GM19372 (cell line): ENCODE results near the gene CORO2B.
"Not testable (repeated sequence)": the region's sequence is repeated elsewhere in the genome, so short reads cannot be mapped to it uniquely, and the experiment has no call there.

Experiments used
- ATAC-seq: cut with Tn5 transposase; IDR thresholded peaks from one replicate; pipeline ENCODE4 v1.9.1; 2021; ENCODE audit warnings: mild to moderate bottlenecking, low read depth, moderate library complexity; ENCODE audit not compliant: unreplicated experiment

The CORO2B gene

GRCh38 chr15:68603216-68603595 is 24.4 kb downstream of the CORO2B start:
- ATAC-seq, result no peak

- no peak for ATAC-seq
These were observed 25.2 kb downstream of the CORO2B start for GRCh38 chr15:68603951-68604350.

- ATAC-seq, result not testable (repeated sequence)
These were observed 26.2 kb downstream of the CORO2B start for GRCh38 chr15:68604840-68605478.

GRCh38 chr15:68606375-68606774 is 27.6 kb downstream of the CORO2B start:
- no peak for ATAC-seq

GRCh38 chr15:68608206-68608843 is 29.5 kb downstream of the CORO2B start:
- no peak for ATAC-seq

GRCh38 chr15:68608844-68609232 is 30.0 kb downstream of the CORO2B start:
- no peak for ATAC-seq

GRCh38 chr15:68609629-68610028 is 30.8 kb downstream of the CORO2B start:
- no peak for ATAC-seq

GRCh38 chr15:68610825-68611224 is 32.0 kb downstream of the CORO2B start:
- no peak for ATAC-seq

GRCh38 chr15:68612503-68612902 is 33.7 kb downstream of the CORO2B start:
- no peak for ATAC-seq

GRCh38 chr15:68612979-68613740 is 34.4 kb downstream of the CORO2B start:
- no peak for ATAC-seq

- no peak for ATAC-seq
These were observed 35.7 kb downstream of the CORO2B start for GRCh38 chr15:68614286-68615035.

- no peak for ATAC-seq
These were observed 36.5 kb downstream of the CORO2B start for GRCh38 chr15:68615301-68615700.

GRCh38 chr15:68615811-68616210 is 37.0 kb downstream of the CORO2B start:
- ATAC-seq, result no peak

GRCh38 chr15:68616397-68616796 is 37.6 kb downstream of the CORO2B start:
- no peak for ATAC-seq

- ATAC-seq, result no peak
These were observed 38.2 kb downstream of the CORO2B start for GRCh38 chr15:68617001-68617400.

GRCh38 chr15:68617777-68618176 is 39.0 kb downstream of the CORO2B start:
- no peak for ATAC-seq

GRCh38 chr15:68618394-68618793 is 39.6 kb downstream of the CORO2B start:
- no peak for ATAC-seq

GRCh38 chr15:68618908-68619698 is 40.3 kb downstream of the CORO2B start:
- ATAC-seq, result no peak

- ATAC-seq, result no peak
These were observed 42.1 kb downstream of the CORO2B start for GRCh38 chr15:68620721-68621527.
